WTC11 (cell line): Measurements from ENCODE around the gene FAM9A. TPM values are rescaled to one million over a fixed set of nuclear protein-coding genes. Genes with fewer than 3 reads are reported as not detected.

ENCODE experiments used
- total RNA-seq: library from RNA; stranded (reverse); gene quantifications from 3 replicates; pipeline ENCODE4 v1.2.3, GENCODE V29; 2021

FAM9A gene
- total RNA-seq, 1 experiment from 2014 or later, result not detected

Other genes with a start within 250 kb of the FAM9A start
- gene ANOS1, start 69.2 kb downstream of the FAM9A start, total RNA-seq, result 24.8 to 27.5 TPM (median 27.3 TPM) in 3 replicates
- not detected in 3 replicates for gene FAM9B, start 232.7 kb upstream of the FAM9A start, total RNA-seq